SK-N-SH (cell line): ENCODE measurements around the gene EFHC1.

Experiments
- ELF1 ChIP-seq: IDR thresholded peaks from 2 replicates; pipeline ENCODE4 v1.4.0; 2012
- JUND ChIP-seq: IDR thresholded peaks from 2 replicates; pipeline ENCODE4 v1.4.0; 2012
- RXRA ChIP-seq: IDR thresholded peaks from 2 replicates; pipeline ENCODE4 v1.4.0; 2012; ENCODE audit warnings: low read depth, mild to moderate bottlenecking, borderline replicate concordance
- TCF12 ChIP-seq: IDR thresholded peaks from 2 replicates; pipeline ENCODE4 v1.4.0; 2012

DNA sequence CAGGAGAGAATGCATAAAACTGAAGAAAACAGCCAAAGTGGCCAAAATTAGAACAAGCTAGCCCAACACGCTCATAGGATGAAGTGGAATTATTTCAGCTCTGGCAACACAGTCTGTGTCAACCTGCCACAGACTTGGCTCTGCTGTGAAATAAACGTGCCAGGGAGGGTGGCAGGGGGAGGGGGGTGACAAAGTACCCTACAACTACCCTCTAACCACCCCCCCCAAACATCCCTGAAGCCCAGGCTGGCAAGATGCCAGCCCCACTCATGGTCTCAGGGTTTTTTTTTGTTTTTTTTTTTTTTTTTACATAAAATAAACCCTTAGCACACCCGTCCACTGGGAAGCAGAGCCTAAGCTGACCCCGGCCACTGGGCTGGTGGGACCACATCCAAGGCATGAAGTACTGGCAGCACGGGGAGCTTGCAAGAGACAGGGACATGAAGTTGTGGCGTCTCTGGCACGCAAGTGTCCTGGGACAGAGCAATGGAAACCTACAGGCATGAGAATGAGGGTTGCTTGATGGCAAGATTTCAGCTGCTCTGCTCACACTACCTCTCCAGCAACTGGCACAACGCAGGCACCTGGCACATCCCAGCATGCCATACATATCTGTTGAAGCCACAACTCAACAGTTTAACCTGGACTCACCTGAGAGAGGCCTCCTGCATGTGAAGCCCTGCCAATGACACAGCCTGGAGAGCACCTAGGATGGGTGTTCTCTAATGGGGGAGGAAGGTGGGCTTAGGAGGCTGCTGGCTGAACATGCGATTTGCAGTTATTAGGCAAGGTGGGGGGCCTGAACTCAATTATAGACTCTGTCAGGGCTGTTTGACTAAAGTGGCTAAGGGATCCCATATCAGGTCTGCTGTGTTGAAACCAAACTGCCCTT, 80.3 kb downstream of the EFHC1 start:
- TF ChIP-seq RXRA, result no peak
- TF ChIP-seq ELF1, result no peak
- no peak for TF ChIP-seq JUND
- TF ChIP-seq TCF12, result no peak
